Calu3 (cell line): ENCODE measurements around the gene ABHD8. TPM values are rescaled to one million over a fixed set of nuclear protein-coding genes. Genes with fewer than 3 reads are reported as not detected.

ENCODE experiments used
- BruUV-seq: library from RNA; stranded (reverse); fragments of 400-500 nt; replicated peaks from 2 replicates; lab custom pipeline; 2021; lab: Mats Ljungman, UMichigan
- CTCF ChIA-PET: fragments of 300-600 bp; sonication (Branson Sonifier 250); formaldehyde crosslinking; loops from one replicate; lab custom pipeline; 2022; ENCODE audit warnings: antibody characterized with exemption; lab: Charles Lee
- DNase-seq: peaks from one replicate; pipeline ENCODE4 v3.0.0; 2022
- H3K27ac Mint-ChIP-seq: one replicate; pipeline ENCODE4 v1.8.0; 2022; ENCODE audit warnings: mixed read lengths; ENCODE audit not compliant: unreplicated experiment
- H3K27me3 Mint-ChIP-seq: one replicate; pipeline ENCODE4 v1.8.0; 2022; ENCODE audit warnings: mixed read lengths; ENCODE audit not compliant: unreplicated experiment
- H3K36me3 Mint-ChIP-seq: one replicate; pipeline ENCODE4 v1.8.0; 2022; ENCODE audit warnings: mild to moderate bottlenecking, moderate library complexity, mixed read lengths; ENCODE audit not compliant: insufficient read depth, unreplicated experiment
- H3K4me1 Mint-ChIP-seq: one replicate; pipeline ENCODE4 v1.8.0; 2022; ENCODE audit warnings: mild to moderate bottlenecking, low read depth, mixed read lengths; ENCODE audit not compliant: unreplicated experiment
- H3K4me3 Mint-ChIP-seq: one replicate; pipeline ENCODE4 v1.8.0; 2022; ENCODE audit warnings: mild to moderate bottlenecking, low read depth, moderate library complexity, mixed read lengths; ENCODE audit not compliant: unreplicated experiment
- H3K9me3 Mint-ChIP-seq: one replicate; pipeline ENCODE4 v1.8.0; 2022; ENCODE audit warnings: low read depth, mixed read lengths; ENCODE audit not compliant: unreplicated experiment
- intact Hi-C: fragments of 100-400 bp; cut with micrococcal nuclease; formaldehyde crosslinking; loops from one replicate; pipeline ENCODE4 v1.10.0; 2022; ENCODE audit not compliant: unreplicated experiment
- total RNA-seq: library from RNA; stranded (reverse); gene quantifications from 2 replicates; pipeline ENCODE4 v1.2.3, GENCODE V29; 2022
- TF ChIP-seq, protein P1 (sequence below): fragments of 200-600 bp; IDR thresholded peaks from one replicate; pipeline ENCODE4 v1.8.0; 2022; ENCODE audit warnings: antibody characterized with exemption; ENCODE audit not compliant: unreplicated experiment

The ABHD8 gene
- total RNA-seq, 1 experiment from 2014 or later, result 6.0 TPM

DNA sequence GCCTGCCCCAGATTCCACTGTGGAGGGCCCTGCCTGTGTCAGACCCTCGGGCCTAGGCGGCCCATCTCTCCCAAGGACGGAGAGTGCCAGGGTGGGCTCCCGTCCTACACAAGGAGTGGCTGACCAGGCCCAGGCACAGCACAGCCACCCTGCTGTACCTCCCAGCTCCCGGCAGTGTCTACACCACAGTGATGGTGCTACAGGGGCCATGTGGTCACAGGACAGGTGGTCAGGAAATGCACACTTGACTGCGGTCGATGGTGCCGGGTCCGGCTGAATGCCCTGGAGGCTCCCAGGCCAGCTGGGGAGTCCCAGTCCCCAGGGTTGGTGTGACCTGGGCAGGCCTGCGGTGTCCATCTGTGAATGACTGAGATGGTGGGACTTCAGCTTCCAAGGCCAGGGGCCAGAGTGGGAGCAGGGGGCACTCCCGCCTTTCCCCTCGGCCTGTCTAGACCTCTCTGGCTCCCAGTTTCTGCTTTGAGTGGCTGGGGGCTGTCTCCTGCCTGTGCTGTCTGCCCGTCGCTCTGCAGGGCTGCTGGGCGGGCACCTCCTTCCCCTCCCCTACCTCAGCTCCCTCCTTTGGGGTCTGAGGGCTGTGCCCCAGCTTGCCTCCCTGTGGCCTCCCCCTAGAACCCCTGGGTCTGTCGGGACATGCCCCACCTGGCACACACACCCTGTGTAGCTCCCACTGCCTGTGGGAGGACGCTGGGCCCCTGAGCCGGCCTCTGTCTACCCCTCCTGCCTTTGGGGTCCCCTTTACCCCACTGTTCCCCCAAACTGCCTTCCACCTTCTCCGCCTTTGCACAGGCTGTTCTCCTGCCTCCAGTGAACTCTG, 18.6 kb upstream of the ABHD8 start:
- intact Hi-C loops, result no loop called here
- Mint-ChIP-seq H3K27me3 (no peaks in the 10 kb centered on the region), H3K4me3 (no peak overlapping the region), H3K27ac (no peak overlapping the region), H3K4me1 (no peaks in the 10 kb centered on the region), H3K9me3 (no peaks in the 10 kb centered on the region), H3K36me3 (peaks cover 38% of the 10 kb centered on the region)
- DNase-seq, result no peak
- BruUV-seq, result no TSS peak
- CTCF ChIA-PET, result no interaction called here
- TF ChIP-seq, protein P1, sequence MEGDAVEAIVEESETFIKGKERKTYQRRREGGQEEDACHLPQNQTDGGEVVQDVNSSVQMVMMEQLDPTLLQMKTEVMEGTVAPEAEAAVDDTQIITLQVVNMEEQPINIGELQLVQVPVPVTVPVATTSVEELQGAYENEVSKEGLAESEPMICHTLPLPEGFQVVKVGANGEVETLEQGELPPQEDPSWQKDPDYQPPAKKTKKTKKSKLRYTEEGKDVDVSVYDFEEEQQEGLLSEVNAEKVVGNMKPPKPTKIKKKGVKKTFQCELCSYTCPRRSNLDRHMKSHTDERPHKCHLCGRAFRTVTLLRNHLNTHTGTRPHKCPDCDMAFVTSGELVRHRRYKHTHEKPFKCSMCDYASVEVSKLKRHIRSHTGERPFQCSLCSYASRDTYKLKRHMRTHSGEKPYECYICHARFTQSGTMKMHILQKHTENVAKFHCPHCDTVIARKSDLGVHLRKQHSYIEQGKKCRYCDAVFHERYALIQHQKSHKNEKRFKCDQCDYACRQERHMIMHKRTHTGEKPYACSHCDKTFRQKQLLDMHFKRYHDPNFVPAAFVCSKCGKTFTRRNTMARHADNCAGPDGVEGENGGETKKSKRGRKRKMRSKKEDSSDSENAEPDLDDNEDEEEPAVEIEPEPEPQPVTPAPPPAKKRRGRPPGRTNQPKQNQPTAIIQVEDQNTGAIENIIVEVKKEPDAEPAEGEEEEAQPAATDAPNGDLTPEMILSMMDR, result no peak

DNA sequence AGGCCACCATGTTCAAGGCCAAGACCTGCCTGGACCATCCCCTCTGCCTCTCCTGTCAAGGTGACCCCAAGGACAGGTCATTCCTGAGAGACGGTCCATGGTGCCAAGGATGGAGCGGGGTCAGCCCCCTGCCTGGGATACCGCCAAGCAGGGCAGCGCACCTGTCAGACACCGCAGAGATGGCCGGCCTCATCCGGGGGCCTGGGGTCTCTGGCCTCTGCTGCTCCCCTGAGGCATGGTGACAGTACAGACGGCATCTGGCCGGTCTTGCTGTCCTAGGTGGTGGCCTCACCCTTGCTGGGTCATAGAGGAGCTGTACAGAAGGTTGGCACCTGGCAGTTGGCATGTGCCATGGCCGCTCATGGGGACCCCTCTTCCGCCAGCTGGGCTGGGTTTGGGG, 17.2 kb upstream of the ABHD8 start:
- H3K4me1 Mint-ChIP-seq, result no peaks in the 10 kb centered on the region
- CTCF ChIA-PET, result no interaction called here
- peaks cover 53% of the 10 kb centered on the region for H3K36me3 Mint-ChIP-seq

DNA sequence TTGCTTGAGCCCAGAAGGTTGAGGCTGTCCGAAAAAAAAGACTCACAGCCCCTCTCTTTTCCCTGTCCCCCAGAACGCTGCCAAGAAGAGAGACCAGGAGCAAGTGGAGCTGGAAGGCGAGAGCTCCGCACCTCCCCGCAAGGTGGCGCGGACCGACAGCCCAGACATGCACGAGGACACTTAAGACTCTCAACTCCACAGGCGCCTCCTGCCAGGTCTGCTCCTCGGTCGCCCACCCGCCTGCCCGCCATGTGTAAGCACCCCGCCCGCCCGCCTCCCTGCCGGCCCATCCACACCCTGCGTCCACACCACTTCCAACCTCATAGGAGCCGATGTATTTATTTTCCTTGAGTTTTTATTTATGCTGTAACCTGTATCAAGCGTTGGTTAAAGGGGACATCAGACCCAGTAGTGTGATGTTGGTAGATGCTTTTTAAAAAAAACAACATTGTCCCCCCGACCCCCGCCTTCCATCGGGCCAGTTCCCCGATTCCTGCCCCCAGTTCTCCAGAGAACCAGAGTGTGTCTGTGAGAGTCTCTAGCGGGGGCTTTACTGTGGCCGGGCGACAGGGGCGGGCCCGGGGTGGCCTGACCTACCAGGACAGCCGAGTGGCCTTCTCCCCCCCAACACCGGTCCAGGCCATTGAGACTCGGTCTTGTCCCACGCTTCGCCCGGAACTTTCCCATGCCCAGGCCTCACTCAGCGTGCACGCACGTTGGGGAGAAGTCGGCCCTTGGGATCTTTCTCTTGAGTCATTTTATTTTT, 16.4 kb upstream of the ABHD8 start:
- intact Hi-C loops, result no loop called here
- H3K27me3 Mint-ChIP-seq, result no peaks in the 10 kb centered on the region
- H3K9me3 Mint-ChIP-seq, result no peaks in the 10 kb centered on the region
- H3K4me3 Mint-ChIP-seq, result no peak overlapping the region
- TF ChIP-seq, protein P1, result no peak
- no peak for DNase-seq
- H3K36me3 Mint-ChIP-seq, result peaks cover 54% of the 10 kb centered on the region
- TSS peak; percentile 40 for BruUV-seq
- CTCF ChIA-PET, result no interaction called here
- no peak overlapping the region for H3K27ac Mint-ChIP-seq
- no peaks in the 10 kb centered on the region for H3K4me1 Mint-ChIP-seq

More for the DNA sequence above, 17.2 kb upstream of the ABHD8 start:
- DNase-seq, result no peak
- no peaks in the 10 kb centered on the region for H3K27me3 Mint-ChIP-seq
- H3K27ac Mint-ChIP-seq, result no peak overlapping the region
- H3K4me3 Mint-ChIP-seq, result no peak overlapping the region
- TF ChIP-seq, protein P1, result no peak
- BruUV-seq, result no TSS peak
- intact Hi-C loops, result no loop called here
- no peaks in the 10 kb centered on the region for H3K9me3 Mint-ChIP-seq

DNA sequence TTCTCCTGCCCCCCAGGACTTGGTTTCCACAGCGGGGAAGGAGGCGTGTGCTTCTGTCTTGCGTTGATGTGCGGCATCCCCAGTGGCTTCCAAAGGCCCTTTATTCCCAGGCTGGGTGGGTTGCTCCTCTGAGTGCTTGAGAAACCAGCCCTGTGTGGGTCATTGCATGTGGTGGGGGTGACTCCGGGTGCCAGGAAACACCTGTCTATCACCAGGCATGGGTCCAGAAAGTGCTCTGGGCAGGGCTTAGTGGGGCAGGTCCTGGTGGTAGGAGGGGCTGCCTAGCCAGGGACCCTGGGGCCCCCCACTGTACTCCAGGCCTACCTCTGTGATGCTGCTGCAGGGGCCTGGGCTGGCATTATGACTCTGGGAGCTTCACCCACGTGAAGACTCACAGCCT, 15.7 kb upstream of the ABHD8 start:
- Mint-ChIP-seq H3K27me3 (no peaks in the 10 kb centered on the region), H3K27ac (no peak overlapping the region), H3K4me3 (no peak overlapping the region), H3K4me1 (no peaks in the 10 kb centered on the region), H3K36me3 (peaks cover 59% of the 10 kb centered on the region), H3K9me3 (no peaks in the 10 kb centered on the region)
- no peak for DNase-seq
- TF ChIP-seq, protein P1, result no peak
- BruUV-seq, result no TSS peak
- intact Hi-C loops, result no loop called here
- CTCF ChIA-PET, result no interaction called here
